GM06990 (cell line): ENCODE data around the gene FGR.

Experiments
- DNase-seq: peaks from one replicate; pipeline ENCODE4 v3.0.0-alpha.2; 2011; ENCODE audit not compliant: insufficient read length; ENCODE audit errors: extremely low read depth
- H3K27me3 ChIP-seq: replicated peaks from 2 replicates; pipeline ENCODE4 v1.6.0; 2011; ENCODE audit warnings: low read length; ENCODE audit not compliant: control insufficient read depth, insufficient read depth
- H3K36me3 ChIP-seq: 2 replicates; pipeline ENCODE4 v1.5.1; 2011; ENCODE audit warnings: low read length; ENCODE audit not compliant: control insufficient read depth, insufficient read depth
- H3K4me3 ChIP-seq: replicated peaks from 2 replicates; pipeline ENCODE4 v1.5.1; 2011; ENCODE audit warnings: low read depth, mild to moderate bottlenecking, control low read depth, low read length
- TF ChIP-seq, protein P1 (sequence below): IDR thresholded peaks from 2 replicates; pipeline ENCODE4 v1.5.1; 2011; ENCODE audit warnings: low read length, control low read depth, mild to moderate bottlenecking, inconsistent platforms; ENCODE audit not compliant: insufficient read depth, poor library complexity, severe bottlenecking

FGR gene

GRCh38 chr1:27598295-27598687, 36.7 kb downstream of the FGR start:
- Histone ChIP-seq H3K4me3 (no peak overlapping the region), H3K36me3 (no peaks in the 10 kb centered on the region), H3K27me3 (no peaks in the 10 kb centered on the region)
- TF ChIP-seq, protein P1, sequence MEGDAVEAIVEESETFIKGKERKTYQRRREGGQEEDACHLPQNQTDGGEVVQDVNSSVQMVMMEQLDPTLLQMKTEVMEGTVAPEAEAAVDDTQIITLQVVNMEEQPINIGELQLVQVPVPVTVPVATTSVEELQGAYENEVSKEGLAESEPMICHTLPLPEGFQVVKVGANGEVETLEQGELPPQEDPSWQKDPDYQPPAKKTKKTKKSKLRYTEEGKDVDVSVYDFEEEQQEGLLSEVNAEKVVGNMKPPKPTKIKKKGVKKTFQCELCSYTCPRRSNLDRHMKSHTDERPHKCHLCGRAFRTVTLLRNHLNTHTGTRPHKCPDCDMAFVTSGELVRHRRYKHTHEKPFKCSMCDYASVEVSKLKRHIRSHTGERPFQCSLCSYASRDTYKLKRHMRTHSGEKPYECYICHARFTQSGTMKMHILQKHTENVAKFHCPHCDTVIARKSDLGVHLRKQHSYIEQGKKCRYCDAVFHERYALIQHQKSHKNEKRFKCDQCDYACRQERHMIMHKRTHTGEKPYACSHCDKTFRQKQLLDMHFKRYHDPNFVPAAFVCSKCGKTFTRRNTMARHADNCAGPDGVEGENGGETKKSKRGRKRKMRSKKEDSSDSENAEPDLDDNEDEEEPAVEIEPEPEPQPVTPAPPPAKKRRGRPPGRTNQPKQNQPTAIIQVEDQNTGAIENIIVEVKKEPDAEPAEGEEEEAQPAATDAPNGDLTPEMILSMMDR, result no peak
- DNase-seq, result no peak

DNA sequence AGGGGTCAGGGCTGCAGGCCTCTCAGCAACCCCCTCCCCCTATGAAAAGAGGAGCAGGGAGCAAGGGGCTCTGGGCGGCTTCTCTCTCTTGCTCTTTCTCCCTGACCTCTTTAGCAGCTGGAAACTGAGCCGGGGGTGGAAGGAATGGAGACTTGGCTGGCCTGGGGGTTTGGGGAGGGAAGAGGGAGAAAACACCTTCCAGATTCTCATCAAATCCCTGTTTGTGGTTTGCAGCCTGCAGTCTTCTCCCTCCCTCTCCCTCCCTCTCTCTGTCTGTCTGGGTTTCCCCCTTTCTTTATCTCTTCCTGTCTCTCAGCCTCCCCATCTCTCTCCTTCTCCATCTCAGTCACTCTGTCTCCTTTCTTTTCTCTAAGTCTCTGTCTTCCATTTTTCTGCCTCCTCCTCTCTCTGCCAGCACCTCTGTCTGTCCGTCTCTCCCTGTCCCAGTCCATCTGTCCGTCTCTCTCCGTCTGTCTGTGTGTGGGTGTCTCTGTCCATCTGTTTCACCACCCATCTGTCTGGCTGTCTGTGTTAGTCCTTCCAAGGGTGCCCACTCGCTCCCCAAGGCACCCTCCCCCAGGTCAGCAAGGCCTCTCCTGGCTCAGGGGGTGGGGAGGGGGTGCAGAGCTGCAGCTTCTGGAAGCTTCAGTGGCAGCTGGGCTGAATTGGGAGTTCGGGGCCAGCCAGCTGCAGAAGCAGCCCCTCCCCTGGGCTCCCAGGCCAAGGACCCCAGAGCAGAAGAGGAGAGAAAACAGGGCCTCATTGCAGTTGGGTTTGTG, 37.3 kb downstream of the FGR start:
- Histone ChIP-seq H3K27me3 (no peaks in the 10 kb centered on the region), H3K36me3 (no peaks in the 10 kb centered on the region), H3K4me3 (no peak overlapping the region)
- no peak for DNase-seq
- TF ChIP-seq, protein P1, result no peak

- H3K27me3 ChIP-seq, result no peaks in the 10 kb centered on the region
- TF ChIP-seq, protein P1, result no peak
- H3K36me3 ChIP-seq, result no peaks in the 10 kb centered on the region; the same call in 1 of the 2 replicates
- no peak for DNase-seq
- H3K4me3 ChIP-seq, result no peak overlapping the region
Observed at GRCh38 chr1:27596986-27597385, 38.0 kb downstream of the FGR start.

GRCh38 chr1:27596261-27596660, 38.7 kb downstream of the FGR start:
- Histone ChIP-seq H3K4me3 (no peak overlapping the region), H3K36me3 (no peaks in the 10 kb centered on the region; the same call in 1 of the 2 replicates), H3K27me3 (no peaks in the 10 kb centered on the region)
- DNase-seq, result no peak
- TF ChIP-seq, protein P1, result no peak

DNA sequence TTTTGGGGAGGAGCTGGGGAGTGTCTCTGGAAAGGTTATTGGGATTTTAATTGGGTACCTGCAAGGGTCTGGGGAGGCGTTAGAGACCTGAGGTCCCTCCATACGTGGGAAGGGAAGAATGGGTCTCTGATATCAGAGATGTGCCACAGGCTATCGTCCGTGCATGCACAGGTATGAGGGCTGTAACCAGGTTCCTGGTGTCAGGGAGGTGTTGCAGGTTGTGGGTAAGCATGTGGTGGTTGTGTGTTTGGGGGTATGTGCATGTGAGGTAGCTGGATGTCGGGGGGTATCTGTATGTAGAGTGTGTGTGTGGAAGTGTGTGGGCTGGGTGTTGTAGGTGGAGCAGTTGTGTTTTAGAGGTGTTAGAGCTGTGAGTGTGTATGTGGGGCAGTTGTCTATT, 39.4 kb downstream of the FGR start:
- Histone ChIP-seq H3K27me3 (no peaks in the 10 kb centered on the region), H3K4me3 (no peak overlapping the region), H3K36me3 (no peaks in the 10 kb centered on the region; the same call in 1 of the 2 replicates)
- TF ChIP-seq, protein P1, result no peak
- no peak for DNase-seq
